Brain microvascular endothelial cell (primary cell): ENCODE data around the gene IQSEC1.

Source experiments
- DNase-seq: peaks from one replicate; pipeline ENCODE4 v3.0.0-alpha.2; 2020
- H3K27ac ChIP-seq: fragments of 250-450 bp; sonication (Bioruptor Pico); 2 replicates; pipeline ENCODE4 v1.5.1; 2020; ENCODE audit warnings: mild to moderate bottlenecking, moderate library complexity
- H3K27me3 ChIP-seq: fragments of 250-450 bp; sonication (Bioruptor Pico); replicated peaks from 2 replicates; pipeline ENCODE4 v1.5.1; 2020; ENCODE audit warnings: mild to moderate bottlenecking
- H3K36me3 ChIP-seq: fragments of 250-450 bp; sonication (Bioruptor Pico); replicated peaks from 2 replicates; pipeline ENCODE4 v1.5.1; 2020; ENCODE audit warnings: mild to moderate bottlenecking
- H3K4me3 ChIP-seq: 2 replicates; pipeline ENCODE4 v1.5.1; 2011; ENCODE audit warnings: low read depth, mild to moderate bottlenecking, control low read depth, low read length, moderate library complexity
- CTCF ChIP-seq: IDR thresholded peaks from 2 replicates; pipeline ENCODE4 v1.5.1; 2011; ENCODE audit warnings: low read depth, mild to moderate bottlenecking, moderate library complexity, low read length, control low read depth, inconsistent platforms; ENCODE audit errors: missing control alignments
- in situ Hi-C: cut with HindIII; loops from 2 replicates; pipeline ENCODE4 v1.10.0; 2017; ENCODE audit warnings: low sequenced_read_pairs, low pct_ligation_motif_present

The IQSEC1 gene

DNA sequence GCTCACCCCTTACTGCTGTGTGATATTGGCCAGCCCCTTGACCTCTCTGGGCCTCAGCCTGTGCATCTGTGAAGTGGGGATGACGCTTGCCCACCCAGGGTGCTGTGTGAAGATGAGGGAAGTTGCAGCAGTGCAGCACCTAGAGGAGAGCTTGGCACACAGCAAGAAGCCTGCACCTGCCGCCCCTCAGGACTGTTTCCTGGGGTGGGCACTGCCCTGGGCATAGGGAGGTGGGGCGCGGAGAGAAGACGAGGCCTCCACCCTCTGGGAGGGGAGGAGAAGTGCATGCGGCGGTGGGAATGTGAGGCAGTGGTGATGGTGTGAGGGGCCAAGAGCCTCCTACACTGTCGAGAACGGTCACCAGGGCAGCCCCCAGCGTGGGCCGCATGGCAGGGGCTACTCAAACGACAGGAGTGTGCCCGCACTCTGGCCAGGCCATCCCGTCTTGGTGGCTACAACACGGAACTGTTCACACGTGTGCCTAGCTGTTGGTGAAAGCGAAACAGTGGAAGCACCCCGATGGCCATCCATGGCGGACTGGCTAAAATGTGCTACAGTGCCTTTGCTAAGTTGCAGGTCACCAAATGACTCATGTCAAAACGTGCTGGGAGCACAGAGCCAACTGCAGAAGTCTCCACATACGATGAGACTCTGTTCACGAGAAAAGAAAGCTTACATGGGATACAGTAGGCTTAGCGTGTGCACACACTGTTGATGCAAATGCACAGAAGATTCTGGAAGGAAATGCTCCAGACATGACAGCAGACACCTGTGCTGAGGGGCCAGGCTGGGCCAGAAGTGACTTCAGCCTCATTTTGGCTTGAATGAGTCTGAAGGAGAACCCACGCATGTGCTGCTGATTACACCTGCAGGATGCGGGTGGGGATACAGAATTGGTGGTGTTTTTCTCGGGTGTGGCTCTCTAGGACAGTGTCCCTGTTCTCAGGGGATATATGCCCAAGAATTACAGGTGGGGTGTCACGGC lies 40.4 kb upstream of the IQSEC1 start:
- in situ Hi-C loops = no loop called here
- no peak overlapping the region for H3K27ac ChIP-seq
- no peaks in the 10 kb centered on the region for H3K36me3 ChIP-seq
- DNase-seq = no peak
- TF ChIP-seq CTCF = no peak
- H3K4me3 ChIP-seq = no peak overlapping the region
- H3K27me3 ChIP-seq = no peaks in the 10 kb centered on the region

DNA sequence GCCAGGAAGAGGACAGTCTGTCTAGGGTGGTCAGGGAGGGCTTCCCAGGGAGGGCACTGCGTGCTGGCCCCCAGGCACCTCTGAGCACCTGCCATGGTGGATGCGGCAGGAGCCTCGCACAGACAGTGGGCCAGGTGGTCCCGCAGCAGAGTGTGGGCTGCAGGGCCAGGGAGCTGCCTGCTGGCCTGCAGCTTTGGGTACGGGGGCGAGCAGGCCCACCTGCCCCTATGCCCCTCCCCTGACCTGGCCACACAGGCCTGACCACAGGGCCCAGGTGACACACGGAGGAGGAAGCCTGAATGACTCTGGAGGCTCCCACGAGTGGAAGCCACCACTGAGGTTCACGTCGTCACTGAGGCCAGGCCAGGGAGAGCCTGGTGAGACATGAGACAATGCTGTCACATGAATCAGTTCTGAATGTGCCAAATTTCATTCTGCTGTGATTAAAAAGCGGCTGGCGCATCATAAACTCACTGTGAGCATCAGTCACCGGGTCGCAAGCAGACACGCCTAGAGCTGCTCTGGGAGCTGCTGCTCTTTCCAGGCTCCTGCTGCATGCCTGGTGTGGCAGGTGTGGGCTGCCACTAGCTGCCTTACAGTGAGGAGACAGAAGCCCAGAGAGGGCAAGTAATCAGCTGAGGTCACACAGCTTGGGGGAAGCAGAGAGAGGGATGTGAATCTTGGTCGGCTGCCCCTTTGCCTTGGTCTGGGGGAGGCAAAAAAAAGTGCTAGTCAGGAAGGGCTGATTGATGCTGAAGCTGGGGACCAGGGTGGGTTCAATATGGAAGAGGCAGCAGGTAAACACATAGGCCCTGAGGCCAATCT lies 39.5 kb upstream of the IQSEC1 start:
- no peak overlapping the region for H3K4me3 ChIP-seq
- H3K36me3 ChIP-seq = no peaks in the 10 kb centered on the region
- no peak for TF ChIP-seq CTCF
- in situ Hi-C loops = no loop called here
- H3K27me3 ChIP-seq = no peaks in the 10 kb centered on the region
- DNase-seq = no peak
- no peak overlapping the region for H3K27ac ChIP-seq

- in situ Hi-C loops = no loop called here
- Histone ChIP-seq H3K27ac (no peak overlapping the region), H3K4me3 (no peak overlapping the region), H3K36me3 (no peaks in the 10 kb centered on the region), H3K27me3 (no peaks in the 10 kb centered on the region)
- TF ChIP-seq CTCF = no peak
- no peak for DNase-seq
Observed at GRCh38 chr3:13111873-13112520, 38.8 kb upstream of the IQSEC1 start.

DNA sequence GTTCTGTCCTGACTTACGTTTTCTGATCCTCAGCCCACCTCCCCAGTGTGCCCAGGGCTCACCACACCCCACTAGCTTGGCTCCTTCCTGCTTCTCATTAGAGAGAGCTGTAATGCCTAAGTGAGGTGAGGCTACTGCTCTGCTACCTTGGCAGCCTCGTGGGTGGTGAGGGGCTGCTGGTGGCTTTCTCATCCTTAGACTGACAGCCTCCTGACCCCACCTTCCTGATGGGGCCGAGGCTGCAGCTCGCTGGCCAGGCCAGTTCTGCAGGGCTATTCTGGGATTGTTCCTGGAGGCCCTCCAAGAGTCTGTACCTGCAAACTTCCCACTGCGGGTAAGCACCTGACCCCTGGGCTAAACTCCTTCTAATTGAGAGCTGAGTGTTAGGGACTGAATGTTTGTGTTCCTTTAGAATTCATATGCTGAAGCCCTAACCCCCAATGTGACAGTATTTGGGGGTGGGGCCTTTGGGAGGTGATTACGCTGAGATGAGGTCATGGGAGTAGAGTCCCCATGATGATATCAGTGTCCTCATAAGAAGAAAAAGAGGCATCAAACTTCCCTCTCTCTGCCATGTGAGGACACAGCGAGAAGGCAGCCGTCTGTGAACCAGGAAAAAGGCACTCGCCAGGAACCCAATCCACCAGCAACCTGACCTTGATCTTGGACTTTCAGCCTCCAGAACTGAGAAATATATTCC lies 38.1 kb upstream of the IQSEC1 start:
- TF ChIP-seq CTCF = no peak
- in situ Hi-C loops = no loop called here
- H3K36me3 ChIP-seq = no peaks in the 10 kb centered on the region
- H3K27ac ChIP-seq = no peak overlapping the region
- DNase-seq = no peak
- H3K4me3 ChIP-seq = no peak overlapping the region
- H3K27me3 ChIP-seq = no peaks in the 10 kb centered on the region

DNA sequence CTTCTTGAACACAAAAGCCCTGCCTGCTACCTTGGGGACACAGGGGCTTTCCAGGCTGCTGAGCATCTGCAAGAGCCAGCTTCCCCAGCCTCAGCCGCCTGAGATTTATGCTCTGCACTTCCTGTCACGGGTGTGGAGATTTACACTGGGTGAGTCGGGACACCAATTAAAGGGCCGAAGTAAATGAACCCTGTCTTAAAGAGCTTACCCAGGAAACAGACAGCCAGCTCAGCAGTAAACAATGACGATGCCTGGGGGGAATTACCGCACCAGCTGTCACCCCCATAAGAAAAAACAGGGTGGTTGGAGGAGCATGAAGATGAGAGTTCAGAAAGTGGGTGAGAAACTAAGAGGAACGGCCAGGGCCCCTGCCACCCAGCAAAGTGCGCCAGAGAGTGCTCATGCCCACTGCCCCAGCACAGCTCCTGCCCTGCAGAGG lies 37.5 kb upstream of the IQSEC1 start:
- H3K27ac ChIP-seq = no peak overlapping the region
- in situ Hi-C loops = no loop called here
- H3K27me3 ChIP-seq = no peaks in the 10 kb centered on the region
- no peak overlapping the region for H3K4me3 ChIP-seq
- H3K36me3 ChIP-seq = no peaks in the 10 kb centered on the region
- DNase-seq = no peak
- no peak for TF ChIP-seq CTCF
